Cardiac muscle cell (in vitro differentiated cells and primary cell): ENCODE data around the gene CXCR2. TPM values are rescaled to one million over a fixed set of nuclear protein-coding genes. Genes with fewer than 3 reads are reported as not detected.
"Not testable (repeated sequence)": the region's sequence is repeated elsewhere in the genome, so short reads cannot be mapped to it uniquely, and the experiment has no call there.

Experiments
- DNase-seq, 2 donors: peaks; one replicate each; pipeline versions ENCODE4 v3.0.0 to v3.0.0-alpha.2; 2010 to 2017; ENCODE audit warnings: low read depth in 1 of 2, low spot score in 1 of 2
- H3K27ac ChIP-seq: fragments of 200-600 bp; sonication (generic); 2 replicates; pipeline ENCODE4 v1.5.1; 2016
- H3K27me3 ChIP-seq: fragments of 200-600 bp; sonication (generic); 2 replicates; pipeline ENCODE4 v1.6.0; 2016; ENCODE audit warnings: control low read depth
- H3K36me3 ChIP-seq: fragments of 200-600 bp; sonication (generic); 2 replicates; pipeline ENCODE4 v1.5.1; 2016; ENCODE audit warnings: control low read depth
- H3K4me1 ChIP-seq: fragments of 200-600 bp; sonication (generic); 2 replicates; pipeline ENCODE4 v1.8.1; 2017; ENCODE audit warnings: low read depth, mild to moderate bottlenecking, mixed run types
- H3K4me3 ChIP-seq: fragments of 200-600 bp; sonication (generic); 2 replicates; pipeline ENCODE4 v1.5.1; 2016; ENCODE audit warnings: mild to moderate bottlenecking
- H3K9me3 ChIP-seq: fragments of 200-600 bp; sonication (generic); 2 replicates; pipeline ENCODE4 v1.5.1; 2017; ENCODE audit warnings: low read depth, mild to moderate bottlenecking, control low read depth
- CTCF ChIP-seq: IDR thresholded peaks from 2 replicates; pipeline ENCODE4 v1.5.1; 2012; ENCODE audit warnings: low read depth, mild to moderate bottlenecking, low read length
- polyA plus RNA-seq: library from polyadenylated mRNA; unstranded; fragments of >200 nt; fragmentation: Nextera tagmentation; extraction: Ambion mirVana; gene quantifications from 2 replicates; pipeline ENCODE4 v1.2.1, GENCODE V29; 2016
- total RNA-seq: library from RNA; depleted of rRNA; stranded (reverse); fragments of >200 nt; gene quantifications from 2 replicates; pipeline ENCODE4 v1.2.3, GENCODE V29; 2016

CXCR2 gene
- total and polyA plus RNA-seq, 2 experiments from 2014 or later, result 0.09 to 0.57 TPM

- TF ChIP-seq CTCF, result no peak
- Histone ChIP-seq H3K4me3 (no peak overlapping the region), H3K36me3 (no peaks in the 10 kb centered on the region), H3K27ac (no peak overlapping the region), H3K27me3 (peaks cover 6% of the 10 kb centered on the region), H3K4me1 (no peaks in the 10 kb centered on the region), H3K9me3 (no peaks in the 10 kb centered on the region)
- DNase-seq, result no peak
Measured at GRCh38 chr2:218093879-218094278, 31.9 kb upstream of the CXCR2 start.

GRCh38 chr2:218095853-218096252, 30.0 kb upstream of the CXCR2 start:
- no peaks in the 10 kb centered on the region for H3K36me3 ChIP-seq
- H3K27ac ChIP-seq, result no peak overlapping the region
- no peaks in the 10 kb centered on the region for H3K9me3 ChIP-seq
- no peaks in the 10 kb centered on the region for H3K4me1 ChIP-seq
- DNase-seq, result no peak
- no peak for TF ChIP-seq CTCF
- peaks cover 6% of the 10 kb centered on the region for H3K27me3 ChIP-seq
- no peak overlapping the region for H3K4me3 ChIP-seq

GRCh38 chr2:218097975-218098374, 27.9 kb upstream of the CXCR2 start:
- H3K36me3 ChIP-seq, result no peaks in the 10 kb centered on the region
- no peaks in the 10 kb centered on the region for H3K4me1 ChIP-seq
- DNase-seq, result no peak
- TF ChIP-seq CTCF, result no peak
- H3K27ac ChIP-seq, result no peak overlapping the region
- H3K27me3 ChIP-seq, result peaks cover 1% of the 10 kb centered on the region
- no peak overlapping the region for H3K4me3 ChIP-seq
- H3K9me3 ChIP-seq, result no peaks in the 10 kb centered on the region

- DNase-seq, H3K36me3 ChIP-seq, H3K27me3 ChIP-seq, H3K27ac ChIP-seq, H3K9me3 ChIP-seq, H3K4me1 ChIP-seq, H3K4me3 ChIP-seq: not testable (repeated sequence)
Measured at GRCh38 chr2:218108834-218109233, 17.0 kb upstream of the CXCR2 start.

- H3K27me3 ChIP-seq, H3K27ac ChIP-seq, H3K4me1 ChIP-seq, H3K9me3 ChIP-seq, DNase-seq, H3K4me3 ChIP-seq, H3K36me3 ChIP-seq: not testable (repeated sequence)
Measured at GRCh38 chr2:218121789-218122188, 4.0 kb upstream of the CXCR2 start.

- H3K27me3 ChIP-seq, DNase-seq, H3K36me3 ChIP-seq, H3K4me1 ChIP-seq, H3K27ac ChIP-seq, H3K9me3 ChIP-seq, H3K4me3 ChIP-seq: not testable (repeated sequence)
Measured at GRCh38 chr2:218122286-218122685, 3.5 kb upstream of the CXCR2 start.

GRCh38 chr2:218123986-218124385, 1.8 kb upstream of the CXCR2 start:
- H3K4me3 ChIP-seq, result no peak overlapping the region
- H3K27me3 ChIP-seq, result no peaks in the 10 kb centered on the region
- H3K36me3 ChIP-seq, result no peaks in the 10 kb centered on the region
- no peak for TF ChIP-seq CTCF
- no peak for DNase-seq
- no peaks in the 10 kb centered on the region for H3K9me3 ChIP-seq
- peaks cover 4% of the 10 kb centered on the region for H3K4me1 ChIP-seq
- H3K27ac ChIP-seq, result no peak overlapping the region
